ENCODE measurements around the gene PXDN.
"Not testable (repeated sequence)": the region's sequence is repeated elsewhere in the genome, so short reads cannot be mapped to it uniquely, and the experiment has no call there.

The PXDN gene

DNA sequence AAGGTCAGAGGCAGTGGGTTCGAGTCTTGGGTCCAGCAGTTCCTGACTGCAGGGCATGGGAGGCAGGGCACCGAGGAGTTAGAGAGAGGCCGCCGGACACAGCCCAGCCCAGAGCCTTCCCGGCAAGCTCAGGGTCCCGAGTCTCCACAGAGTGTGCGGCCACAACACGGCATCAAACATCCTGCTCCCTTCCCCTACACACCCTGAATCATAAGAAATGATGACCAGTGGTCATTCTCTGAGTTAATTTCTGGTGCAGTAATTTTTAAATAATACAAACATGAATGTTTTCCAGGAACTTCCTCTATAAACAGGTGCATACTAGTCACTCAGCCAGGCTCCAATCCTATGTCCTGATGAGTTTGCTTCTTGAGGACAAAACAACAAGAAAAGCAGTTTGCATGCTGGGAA lies 118.0 kb downstream of the PXDN start:
- no peak overlapping the region for H4K8ac ChIP-seq (ENCODE audit: low read depth, low read length)
- no peak overlapping the region for H2BK120ac ChIP-seq (ENCODE audit: low read depth, low read length)
- no peak overlapping the region for H2BK5ac ChIP-seq (ENCODE audit: low read length)
- no peak overlapping the region for H2AK5ac ChIP-seq (ENCODE audit: low read length)
- peak overlapping the region; percentile 47 for H3K27ac ChIP-seq (ENCODE audit: low read depth, low read length)
- no peak overlapping the region for H3K4me3 ChIP-seq (ENCODE audit: low read length)
- H3K27me3 ChIP-seq (ENCODE audit: insufficient read depth, low read length, poor library complexity) = no peaks in the 10 kb centered on the region
- H2BK15ac ChIP-seq (replicated peaks; ENCODE audit: low read depth) = no peak overlapping the region
- H3K4me2 ChIP-seq (ENCODE audit: low read length) = no peak overlapping the region
- H3K4me1 ChIP-seq (ENCODE audit: control insufficient read depth, low read depth, low read length) = peaks cover 4% of the 10 kb centered on the region
- H3K56ac ChIP-seq (ENCODE audit: low read length) = no peak overlapping the region
- no peak overlapping the region for H3K18ac ChIP-seq (ENCODE audit: low read length)
- no peak overlapping the region for H3K9ac ChIP-seq (ENCODE audit: low read length)
- no peaks in the 10 kb centered on the region for H3K79me1 ChIP-seq (ENCODE audit: low read length)
- H3K36me3 ChIP-seq (ENCODE audit: control insufficient read depth, insufficient read depth, low read length) = no peaks in the 10 kb centered on the region
- DNase-seq = no peak
- no peaks in the 10 kb centered on the region for H3K79me2 ChIP-seq (ENCODE audit: control insufficient read depth, insufficient read depth, low read length)
- H3K23ac ChIP-seq (ENCODE audit: low read length) = no peak overlapping the region
- H3K4ac ChIP-seq (ENCODE audit: low read depth, low read length) = no peak overlapping the region
- no peak overlapping the region for H4K5ac ChIP-seq (ENCODE audit: low read length)
- WGBS (ENCODE audit: extremely low coverage, insufficient coverage, low lambda C conversion rate) = no CpG with 5 or more reads among the region's 8 CpGs

DNA sequence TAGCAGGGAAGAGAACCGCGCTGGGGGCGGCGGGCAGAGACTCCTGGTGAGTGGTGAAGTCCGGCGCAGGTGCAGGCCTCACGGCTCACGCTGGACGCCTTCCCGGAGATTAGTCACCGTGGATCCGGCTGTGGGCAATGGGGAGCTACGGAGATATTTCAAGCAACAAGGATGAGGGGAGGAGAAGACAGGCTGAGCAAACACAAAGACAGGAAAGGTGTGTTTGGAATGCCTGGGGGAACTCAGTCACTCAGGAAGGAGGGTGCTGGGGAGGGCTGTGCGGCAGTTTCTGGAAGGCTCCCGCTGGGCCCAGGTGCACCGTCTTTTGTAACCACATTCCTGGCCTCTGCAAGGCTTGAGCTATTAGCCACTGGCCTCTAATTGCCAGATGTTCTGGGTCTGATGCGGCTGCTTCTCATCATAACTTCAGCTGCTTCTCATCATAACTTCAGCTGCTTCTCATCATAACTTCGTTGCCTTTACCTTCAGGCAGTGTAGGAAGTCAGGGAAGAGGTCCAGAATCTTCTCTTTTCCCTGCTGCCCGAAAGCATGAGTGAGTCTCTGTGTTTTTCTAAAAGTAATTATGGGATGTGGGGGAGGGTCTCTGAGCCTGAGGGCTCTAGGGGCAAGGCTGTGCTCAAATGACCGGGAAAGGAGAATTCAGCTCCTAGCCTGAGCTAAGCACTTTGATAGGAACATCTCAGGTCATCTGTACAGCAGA lies 118.9 kb downstream of the PXDN start:
- no peak overlapping the region for H2BK15ac ChIP-seq (replicated peaks; ENCODE audit: low read depth)
- no peak overlapping the region for H3K18ac ChIP-seq (ENCODE audit: low read length)
- peak overlapping the region; percentile 58 for H3K56ac ChIP-seq (ENCODE audit: low read length)
- no peak overlapping the region for H3K23ac ChIP-seq (ENCODE audit: low read length)
- no peak overlapping the region for H4K8ac ChIP-seq (ENCODE audit: low read depth, low read length)
- no peak overlapping the region for H4K5ac ChIP-seq (ENCODE audit: low read length)
- no peaks in the 10 kb centered on the region for H3K27me3 ChIP-seq (ENCODE audit: insufficient read depth, low read length, poor library complexity)
- H3K4ac ChIP-seq (ENCODE audit: low read depth, low read length) = no peak overlapping the region
- no peaks in the 10 kb centered on the region for H3K79me2 ChIP-seq (ENCODE audit: control insufficient read depth, insufficient read depth, low read length)
- H2AK5ac ChIP-seq (ENCODE audit: low read length) = no peak overlapping the region
- H3K36me3 ChIP-seq (ENCODE audit: control insufficient read depth, insufficient read depth, low read length) = no peaks in the 10 kb centered on the region
- peak; percentile 88 for DNase-seq
- no peaks in the 10 kb centered on the region for H3K79me1 ChIP-seq (ENCODE audit: low read length)
- H3K4me1 ChIP-seq (ENCODE audit: control insufficient read depth, low read depth, low read length) = peaks cover 4% of the 10 kb centered on the region
- WGBS (ENCODE audit: extremely low coverage, insufficient coverage, low lambda C conversion rate) = no CpG with 5 or more reads among the region's 20 CpGs
- H2BK5ac ChIP-seq (ENCODE audit: low read length) = no peak overlapping the region
- H3K4me2 ChIP-seq (ENCODE audit: low read length) = peak overlapping the region; percentile 3
- H3K27ac ChIP-seq (ENCODE audit: low read depth, low read length) = peak overlapping the region; percentile 77
- H3K9ac ChIP-seq (ENCODE audit: low read length) = no peak overlapping the region
- no peak overlapping the region for H3K4me3 ChIP-seq (ENCODE audit: low read length)
- H2BK120ac ChIP-seq (ENCODE audit: low read depth, low read length) = no peak overlapping the region

DNA sequence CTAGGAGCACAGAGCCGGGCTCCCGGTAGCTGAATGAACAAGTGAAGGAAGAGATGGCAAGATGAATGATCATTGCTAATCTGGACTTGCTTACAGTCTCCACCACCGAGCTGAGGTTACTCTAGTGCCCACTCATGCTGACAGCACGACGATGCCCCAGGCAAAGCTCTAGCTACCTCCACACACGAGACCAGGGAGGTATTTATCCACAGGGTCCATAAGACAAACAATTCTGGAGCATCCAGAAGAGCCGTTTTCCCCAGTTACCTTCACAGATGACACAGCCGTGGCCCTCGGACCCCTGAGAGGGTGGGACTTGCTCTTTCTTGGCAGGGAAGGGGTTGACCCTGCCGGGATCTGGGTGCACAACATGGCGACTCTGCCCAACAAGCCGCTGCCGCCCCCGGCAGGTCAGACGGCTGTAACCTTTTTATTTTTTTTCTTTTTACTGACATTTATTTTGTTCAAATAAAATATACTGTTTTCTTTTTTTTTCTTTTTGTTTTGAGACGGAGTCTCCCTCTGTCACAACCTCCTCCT lies 120.3 kb downstream of the PXDN start:
- DNase-seq = no peak
- Histone ChIP-seq H3K36me3 (ENCODE audit: control insufficient read depth, insufficient read depth, low read length) (no peaks in the 10 kb centered on the region), H2BK15ac (replicated peaks; ENCODE audit: low read depth) (no peak overlapping the region), H2BK5ac (ENCODE audit: low read length) (no peak overlapping the region), H3K56ac (ENCODE audit: low read length) (no peak overlapping the region), H2BK120ac (ENCODE audit: low read depth, low read length) (no peak overlapping the region), H3K18ac (ENCODE audit: low read length) (no peak overlapping the region), H3K79me2 (ENCODE audit: control insufficient read depth, insufficient read depth, low read length) (no peaks in the 10 kb centered on the region), H3K27me3 (ENCODE audit: insufficient read depth, low read length, poor library complexity) (no peaks in the 10 kb centered on the region), H3K27ac (ENCODE audit: low read depth, low read length) (no peak overlapping the region), H3K4me1 (ENCODE audit: control insufficient read depth, low read depth, low read length) (peaks cover 4% of the 10 kb centered on the region), H2AK5ac (ENCODE audit: low read length) (no peak overlapping the region), H4K8ac (ENCODE audit: low read depth, low read length) (no peak overlapping the region), H3K23ac (ENCODE audit: low read length) (no peak overlapping the region), H3K4me2 (ENCODE audit: low read length) (no peak overlapping the region), H4K5ac (ENCODE audit: low read length) (no peak overlapping the region), H3K9ac (ENCODE audit: low read length) (no peak overlapping the region), H3K79me1 (ENCODE audit: low read length) (no peaks in the 10 kb centered on the region), H3K4me3 (ENCODE audit: low read length) (no peak overlapping the region), H3K4ac (ENCODE audit: low read depth, low read length) (no peak overlapping the region)
- WGBS (ENCODE audit: extremely low coverage, insufficient coverage, low lambda C conversion rate) = no CpG with 5 or more reads among the region's 16 CpGs

DNA sequence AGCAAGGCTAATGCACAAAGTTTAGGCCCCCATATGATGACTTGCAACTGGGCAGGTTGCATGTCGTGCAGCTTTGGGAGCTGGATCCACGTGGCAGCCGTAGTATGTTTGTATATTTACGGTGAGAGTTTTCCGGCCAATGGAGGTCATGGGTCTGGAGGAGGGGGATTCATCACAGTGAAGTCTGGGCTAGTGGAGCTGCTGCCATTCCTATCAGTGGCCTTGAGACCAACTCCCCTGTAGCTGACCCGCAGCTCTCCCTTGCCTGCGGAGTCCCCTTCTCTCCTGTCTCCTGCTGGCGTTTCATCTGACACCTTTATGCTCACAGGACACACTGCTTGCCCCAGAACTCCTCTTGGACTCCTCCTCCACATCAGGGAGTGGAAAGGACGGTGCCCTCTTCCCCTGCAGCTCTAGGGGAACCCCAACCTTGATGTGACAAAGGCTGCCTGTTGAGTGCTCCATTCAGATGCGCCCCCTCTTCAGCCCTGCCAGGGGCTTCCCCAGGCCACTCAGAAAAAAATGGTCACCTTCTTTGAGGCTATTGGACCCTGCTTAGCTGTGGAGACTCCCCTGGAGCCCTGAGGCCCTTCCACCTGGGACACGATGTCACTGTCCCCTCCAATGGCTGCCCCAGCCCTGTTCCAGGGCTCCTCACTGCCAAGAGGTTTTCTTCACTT lies 121.7 kb downstream of the PXDN start:
- Histone ChIP-seq H3K79me2 (ENCODE audit: control insufficient read depth, insufficient read depth, low read length) (no peaks in the 10 kb centered on the region), H3K9ac (ENCODE audit: low read length) (no peak overlapping the region), H2BK15ac (replicated peaks; ENCODE audit: low read depth) (no peak overlapping the region), H4K8ac (ENCODE audit: low read depth, low read length) (no peak overlapping the region), H3K23ac (ENCODE audit: low read length) (no peak overlapping the region), H4K5ac (ENCODE audit: low read length) (no peak overlapping the region), H3K4me2 (ENCODE audit: low read length) (no peak overlapping the region), H2BK5ac (ENCODE audit: low read length) (no peak overlapping the region), H2BK120ac (ENCODE audit: low read depth, low read length) (no peak overlapping the region), H3K4me3 (ENCODE audit: low read length) (no peak overlapping the region), H3K79me1 (ENCODE audit: low read length) (no peaks in the 10 kb centered on the region), H3K36me3 (ENCODE audit: control insufficient read depth, insufficient read depth, low read length) (no peaks in the 10 kb centered on the region), H2AK5ac (ENCODE audit: low read length) (no peak overlapping the region), H3K27ac (ENCODE audit: low read depth, low read length) (no peak overlapping the region), H3K56ac (ENCODE audit: low read length) (no peak overlapping the region), H3K18ac (ENCODE audit: low read length) (no peak overlapping the region), H3K27me3 (ENCODE audit: insufficient read depth, low read length, poor library complexity) (no peaks in the 10 kb centered on the region), H3K4ac (ENCODE audit: low read depth, low read length) (no peak overlapping the region), H3K4me1 (ENCODE audit: control insufficient read depth, low read depth, low read length) (peaks cover 4% of the 10 kb centered on the region)
- no CpG with 5 or more reads among the region's 11 CpGs for WGBS (ENCODE audit: extremely low coverage, insufficient coverage, low lambda C conversion rate)
- DNase-seq = no peak

DNA sequence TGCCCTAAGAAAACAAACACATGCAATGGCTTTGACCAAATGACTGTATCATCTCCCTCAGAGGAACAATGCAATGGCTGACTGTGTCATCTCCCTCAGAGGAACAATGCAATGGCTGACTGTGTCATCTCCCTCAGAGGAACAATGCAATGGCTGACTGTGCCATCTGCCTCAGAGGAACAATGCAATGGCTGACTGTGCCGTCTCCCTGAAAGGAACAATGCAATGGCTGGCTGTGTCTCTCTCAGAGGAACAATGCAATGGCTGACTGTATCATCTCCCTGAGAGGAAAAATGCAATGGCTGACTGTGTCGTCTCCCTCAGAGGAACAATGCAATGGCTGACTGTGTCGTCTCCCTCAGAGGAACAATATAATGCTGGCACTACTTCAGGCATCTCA lies 122.3 kb downstream of the PXDN start:
- H3K4ac ChIP-seq (ENCODE audit: low read depth, low read length); H2AK5ac ChIP-seq (ENCODE audit: low read length); H3K27ac ChIP-seq (ENCODE audit: low read depth, low read length); H3K23ac ChIP-seq (ENCODE audit: low read length); H2BK5ac ChIP-seq (ENCODE audit: low read length); H3K4me2 ChIP-seq (ENCODE audit: low read length); H4K5ac ChIP-seq (ENCODE audit: low read length); H4K8ac ChIP-seq (ENCODE audit: low read depth, low read length); H3K9ac ChIP-seq (ENCODE audit: low read length); H3K56ac ChIP-seq (ENCODE audit: low read length); H3K36me3 ChIP-seq (ENCODE audit: control insufficient read depth, insufficient read depth, low read length); H2BK15ac ChIP-seq (replicated peaks; ENCODE audit: low read depth); H3K4me3 ChIP-seq (ENCODE audit: low read length); H3K79me2 ChIP-seq (ENCODE audit: control insufficient read depth, insufficient read depth, low read length); H3K4me1 ChIP-seq (ENCODE audit: control insufficient read depth, low read depth, low read length); H3K18ac ChIP-seq (ENCODE audit: low read length); H3K79me1 ChIP-seq (ENCODE audit: low read length); H3K27me3 ChIP-seq (ENCODE audit: insufficient read depth, low read length, poor library complexity); H2BK120ac ChIP-seq (ENCODE audit: low read depth, low read length): not testable (repeated sequence)
- WGBS (ENCODE audit: extremely low coverage, insufficient coverage, low lambda C conversion rate) = no CpG with 5 or more reads among the region's 3 CpGs
- peak; percentile 44 for DNase-seq

All from mesendoderm (in vitro differentiated cells).